GM12878 (cell line): Measurements from ENCODE around the gene QRFP. TPM values are rescaled to one million over a fixed set of nuclear protein-coding genes. Genes with fewer than 3 reads are reported as not detected.
A peak's percentile ranks its signal among the peaks of the same experiment; 100 is the strongest.

Experiments
- ATAC-seq: fragments of 200-7000 bp; cut with Tn5 transposase; 3 replicates; pipeline ENCODE4 v1.9.1; 2020; ENCODE audit warnings: mild to moderate bottlenecking, moderate library complexity
- BruUV-seq: library from RNA; stranded (reverse); fragments of 400-500 nt; replicated peaks from 2 replicates; lab custom pipeline; 2021; lab: Mats Ljungman, UMichigan
- CTCF ChIA-PET: fragments of 300-600 bp; sonication (Branson Sonifier 250); formaldehyde crosslinking; extraction: SDS; loops from one replicate; lab custom pipeline; 2021; ENCODE audit warnings: inconsistent platforms; lab: Yijun Ruan, JAX
- POLR2A ChIA-PET: fragments of 350-600 bp; formaldehyde crosslinking; extraction: SDS; loops from one replicate; lab custom pipeline; 2021; ENCODE audit warnings: inconsistent platforms; lab: Charles Lee
- RAD21 ChIA-PET: fragments of 300-600 bp; sonication (Branson Sonifier 250); formaldehyde crosslinking; loops from one replicate; lab custom pipeline; 2023; ENCODE audit warnings: antibody characterized with exemption; ENCODE audit not compliant: unreplicated experiment; lab: Charles Lee
- SMC1A ChIA-PET: fragments of 300-600 bp; sonication (Branson Sonifier 250); formaldehyde crosslinking; loops from one replicate; lab custom pipeline; 2023; ENCODE audit not compliant: unreplicated experiment, uncharacterized antibody; lab: Charles Lee
- DNase-seq: peaks from one replicate; pipeline ENCODE4 v3.0.0-alpha.2; 2011; ENCODE audit warnings: low read depth, low spot score
- FAIRE-seq: peaks from 3 replicates; lab custom pipeline; 2011; peaks lifted over from hg19 to GRCh38; lab: Jason Lieb, UNC
- H2AFZ ChIP-seq: 2 replicates; pipeline ENCODE4 v1.6.0; 2011; ENCODE audit warnings: low read depth, low read length, control low read depth; ENCODE audit not compliant: control insufficient read depth
- H3K27ac ChIP-seq: 2 replicates; pipeline ENCODE4 v1.5.1; 2011; ENCODE audit warnings: control low read depth; ENCODE audit not compliant: control insufficient read depth, insufficient read depth
- H3K27me3 ChIP-seq, 2 experiments: replicated peaks in 1 of 2; 2 replicates each; pipeline versions ENCODE4 v1.6.0 to v1.6.1; 2011; ENCODE audit warnings: low read length in 1 of 2; ENCODE audit not compliant: control insufficient read depth in 2 of 2, insufficient read depth in 2 of 2
- H3K36me3 ChIP-seq, 2 experiments: 2 replicates each; pipeline ENCODE4 v1.5.1; 2011; ENCODE audit warnings: low read length in 1 of 2; ENCODE audit not compliant: control insufficient read depth in 2 of 2, insufficient read depth in 2 of 2
- H3K4me1 ChIP-seq: 2 replicates; pipeline ENCODE4 v1.6.1; 2011; ENCODE audit warnings: mild to moderate bottlenecking, low read length, moderate library complexity, mixed read lengths; ENCODE audit not compliant: control insufficient read depth, insufficient read depth
- H3K4me2 ChIP-seq: 2 replicates; pipeline ENCODE4 v1.6.0; 2011; ENCODE audit warnings: control low read depth; ENCODE audit not compliant: control insufficient read depth, insufficient read depth
- H3K4me3 ChIP-seq: fragments of 200-600 bp; sonication (generic); 2 replicates; pipeline ENCODE4 v1.5.1; 2016
- H3K79me2 ChIP-seq: 2 replicates; pipeline ENCODE4 v1.6.0; 2011; ENCODE audit warnings: low read length; ENCODE audit not compliant: control insufficient read depth, insufficient read depth
- H3K9ac ChIP-seq: 2 replicates; pipeline ENCODE4 v1.8.0; 2011; ENCODE audit warnings: low read length, control low read depth, mixed read lengths; ENCODE audit not compliant: control insufficient read depth, insufficient read depth
- H3K9me3 ChIP-seq: replicated peaks from 3 replicates; pipeline ENCODE4 v1.5.1; 2011; ENCODE audit warnings: mild to moderate bottlenecking, low read length; ENCODE audit not compliant: control insufficient read depth, insufficient read depth
- H4K20me1 ChIP-seq: 2 replicates; pipeline ENCODE4 v1.6.0; 2011; ENCODE audit not compliant: control insufficient read depth, insufficient read depth
- BMI1 ChIP-seq: fragments of 450-650 bp; IDR thresholded peaks from 2 replicates; pipeline ENCODE4 v1.6.1; 2016; ENCODE audit warnings: mild to moderate bottlenecking, moderate library complexity, borderline replicate concordance
- CHD4 ChIP-seq: fragments of 200-600 bp; sonication (generic); IDR thresholded peaks from 2 replicates; pipeline ENCODE4 v1.6.1; 2016; ENCODE audit warnings: mild to moderate bottlenecking
- CREB1 ChIP-seq: IDR thresholded peaks from 2 replicates; pipeline ENCODE4 v1.6.1; 2012; ENCODE audit warnings: low read depth, mild to moderate bottlenecking, inconsistent platforms
- EED ChIP-seq: sonication (generic); IDR thresholded peaks from 2 replicates; pipeline ENCODE4 v1.6.1; 2016; ENCODE audit warnings: antibody characterized with exemption, low read depth
- POLR2A ChIP-seq: IDR thresholded peaks from 2 replicates; pipeline ENCODE4 v1.6.1; 2011; ENCODE audit warnings: low read depth, mild to moderate bottlenecking, low read length
- RAD21 ChIP-seq: IDR thresholded peaks from 2 replicates; pipeline ENCODE4 v1.6.1; 2011; ENCODE audit warnings: mild to moderate bottlenecking, low read depth, low read length, moderate library complexity; ENCODE audit not compliant: insufficient read depth
- SMC3 ChIP-seq: IDR thresholded peaks from 2 replicates; pipeline ENCODE4 v1.6.1; 2011; ENCODE audit warnings: low read length, improper control_type of control experiment, borderline replicate concordance
- ZBED1 ChIP-seq: IDR thresholded peaks from 2 replicates; pipeline ENCODE4 v1.6.1; 2016; ENCODE audit warnings: borderline replicate concordance
- WGBS: methylation state at CpG from one replicate; pipeline ENCODE4 v1.1.6; 2016; ENCODE audit warnings: low lambda C conversion rate; ENCODE audit not compliant: insufficient replicate concordance, insufficient coverage; ENCODE audit errors: missing lambda C conversion rate; 5-methylcytosine and 5-hydroxymethylcytosine counted together
- in situ Hi-C: fragments of 300-500 bp; cut with MboI; formaldehyde crosslinking; loops from 9 replicates; pipeline ENCODE4 v1.14.3; 2018; ENCODE audit warnings: mixed read lengths
- intact Hi-C: fragments of 100-400 bp; cut with micrococcal nuclease; formaldehyde crosslinking; loops from one replicate; pipeline ENCODE4 v1.14.2; 2022; ENCODE audit not compliant: unreplicated experiment
- polyA plus RNA-seq, 11 experiments: library from polyadenylated mRNA; depleted of rRNA in 4 of 11; unstranded in 6 of 11; stranded (reverse) in 5 of 11; fragments of >200 nt; fragmentation: Nextera tagmentation in 4 of 11; fragmentation: Illumina TruSeq in 1 of 11; extraction: Ambion mirVana in 4 of 11; extraction: Trizol in 1 of 11; gene quantifications; 1 replicate in 1 of 11; 2 replicates in 10 of 11; pipeline versions ENCODE4 v1.2.1 to v1.2.3, GENCODE V29; 2011 to 2016; ENCODE audit warnings: inconsistent platforms in 2 of 11, missing spikeins in 2 of 11, low read depth in 1 of 11
- total RNA-seq, 4 experiments: library from RNA; depleted of rRNA in 3 of 4; stranded (reverse); fragments of >200 nt in 3 of 4; fragmentation: Illumina TruSeq in 1 of 4; extraction: Trizol in 1 of 4; gene quantifications; 2 replicates each; pipeline versions ENCODE4 v1.2.1 to v1.2.3, GENCODE V29; 2013 to 2021
- TF ChIP-seq, protein P1 (sequence below), 3 experiments: IDR thresholded peaks in 2 of 3; conservative IDR thresholded peaks in 1 of 3; 2 replicates each; pipeline ENCODE4 v1.5.1; 2011; ENCODE audit warnings: low read depth in 3 of 3, low read length in 3 of 3, mild to moderate bottlenecking in 3 of 3, control low read depth in 2 of 3, moderate library complexity in 2 of 3, inconsistent platforms in 1 of 3, mixed read lengths in 1 of 3; ENCODE audit not compliant: control insufficient read depth in 2 of 3, insufficient read depth in 1 of 3; ENCODE audit errors: extremely low read depth in 1 of 3
- TF ChIP-seq, protein P2 (sequence below): fragments of 450-650 bp; IDR thresholded peaks from 2 replicates; pipeline ENCODE4 v1.6.1; 2017; ENCODE audit warnings: borderline replicate concordance

The QRFP gene
- total and polyA plus RNA-seq, 10 of the 15 experiments (the other 5 are each of a cell fraction or from before 2014, with no cell fraction given), result not detected

DNA sequence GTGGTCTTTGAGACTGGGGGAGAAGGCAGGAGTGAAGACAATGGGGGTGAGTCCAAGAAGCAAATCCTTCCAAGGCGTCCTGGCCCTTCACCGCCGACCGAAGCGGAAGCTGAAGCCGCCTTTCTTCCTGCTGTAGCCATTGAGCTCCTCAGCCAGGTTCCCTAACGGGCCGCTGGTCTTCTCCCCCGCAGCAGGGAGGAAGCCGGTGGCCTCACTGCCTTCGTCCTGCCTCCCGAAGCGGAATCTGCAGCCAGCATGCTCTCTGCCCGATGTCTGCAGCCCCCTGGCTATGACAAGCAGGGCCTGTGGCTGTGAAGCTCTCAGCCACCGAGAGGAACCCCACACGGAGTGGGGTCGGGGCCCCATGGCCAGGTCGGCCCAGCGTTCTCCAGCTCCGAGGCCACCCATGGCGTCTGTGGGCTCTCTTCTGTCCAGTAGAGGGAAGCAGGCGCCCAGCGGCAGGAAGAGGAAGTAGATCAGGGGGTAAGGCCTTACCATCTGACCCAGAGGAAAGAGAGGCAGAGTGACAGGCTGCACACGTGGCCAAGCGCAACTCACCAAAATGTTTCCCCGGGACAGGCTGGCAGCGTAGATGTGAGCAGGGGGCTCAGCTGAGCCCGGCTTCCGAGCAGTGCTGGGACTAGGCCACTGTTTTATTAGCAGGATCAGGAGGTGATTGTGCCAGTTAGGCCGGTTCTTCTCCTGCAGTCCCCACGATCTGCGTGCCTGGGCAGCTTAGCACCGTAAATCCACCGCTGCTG lies 3.1 kb downstream of the QRFP start:
- FAIRE-seq (no peak), ATAC-seq (peak; percentile 56), DNase-seq (no peak)
- no peaks in the 10 kb centered on the region for H3K4me1 ChIP-seq
- no peaks in the 10 kb centered on the region for H3K9me3 ChIP-seq
- H3K4me2 ChIP-seq, result no peak overlapping the region
- H4K20me1 ChIP-seq, result no peaks in the 10 kb centered on the region
- in situ Hi-C loops, result no loop called here
- WGBS, result 84% methylated on average over 34 of the region's 34 CpGs
- no peaks in the 10 kb centered on the region for H3K27me3 ChIP-seq
- intact Hi-C loops, result no loop called here
- ChIA-PET CTCF (interaction anchor here (1.1 kb wide), 1 partner anchor 12 kb away, joined by 3 read pairs; no protein-coding TSS in a partner anchor), POLR2A (no interaction called here), RAD21 (no interaction called here), SMC1A (no interaction called here)
- BruUV-seq, result no TSS peak
- no peaks in the 10 kb centered on the region for H3K79me2 ChIP-seq
- no peak overlapping the region for H3K9ac ChIP-seq
- peaks cover 2% of the 10 kb centered on the region in 2 experiments; a peak in 3 of 4 replicates for H3K36me3 ChIP-seq
- no peak overlapping the region for H3K27ac ChIP-seq
- no peak overlapping the region for H2AFZ ChIP-seq
- no peak overlapping the region for H3K4me3 ChIP-seq
- peak; percentile 40; the same call in 1 of the 2 replicates for TF ChIP-seq POLR2A
- TF ChIP-seq, protein P1, sequence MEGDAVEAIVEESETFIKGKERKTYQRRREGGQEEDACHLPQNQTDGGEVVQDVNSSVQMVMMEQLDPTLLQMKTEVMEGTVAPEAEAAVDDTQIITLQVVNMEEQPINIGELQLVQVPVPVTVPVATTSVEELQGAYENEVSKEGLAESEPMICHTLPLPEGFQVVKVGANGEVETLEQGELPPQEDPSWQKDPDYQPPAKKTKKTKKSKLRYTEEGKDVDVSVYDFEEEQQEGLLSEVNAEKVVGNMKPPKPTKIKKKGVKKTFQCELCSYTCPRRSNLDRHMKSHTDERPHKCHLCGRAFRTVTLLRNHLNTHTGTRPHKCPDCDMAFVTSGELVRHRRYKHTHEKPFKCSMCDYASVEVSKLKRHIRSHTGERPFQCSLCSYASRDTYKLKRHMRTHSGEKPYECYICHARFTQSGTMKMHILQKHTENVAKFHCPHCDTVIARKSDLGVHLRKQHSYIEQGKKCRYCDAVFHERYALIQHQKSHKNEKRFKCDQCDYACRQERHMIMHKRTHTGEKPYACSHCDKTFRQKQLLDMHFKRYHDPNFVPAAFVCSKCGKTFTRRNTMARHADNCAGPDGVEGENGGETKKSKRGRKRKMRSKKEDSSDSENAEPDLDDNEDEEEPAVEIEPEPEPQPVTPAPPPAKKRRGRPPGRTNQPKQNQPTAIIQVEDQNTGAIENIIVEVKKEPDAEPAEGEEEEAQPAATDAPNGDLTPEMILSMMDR (IDR thresholded peaks at IDR 0.05 in 2 of 3, conservative IDR thresholded peaks at IDR 0.05 in 1 of 3; ENCODE audit: control insufficient read depth in 2 of 3, extremely low read depth in 1 of 3, insufficient read depth in 1 of 3, low read depth in 3 of 3, low read length in 3 of 3), result peak; percentile 9 to 17 (median 15); a peak in 3 of 6 replicates
- TF ChIP-seq EED, result no peak
- no peak for TF ChIP-seq BMI1
- TF ChIP-seq RAD21, result 0 out of 2 replicates have a peak, but pooled peaks have one; percentile 13
- TF ChIP-seq CHD4, result no peak
- 0 out of 2 replicates have a peak, but pooled peaks have one; percentile 7 for TF ChIP-seq SMC3
- no peak for TF ChIP-seq ZBED1
- TF ChIP-seq, protein P2, sequence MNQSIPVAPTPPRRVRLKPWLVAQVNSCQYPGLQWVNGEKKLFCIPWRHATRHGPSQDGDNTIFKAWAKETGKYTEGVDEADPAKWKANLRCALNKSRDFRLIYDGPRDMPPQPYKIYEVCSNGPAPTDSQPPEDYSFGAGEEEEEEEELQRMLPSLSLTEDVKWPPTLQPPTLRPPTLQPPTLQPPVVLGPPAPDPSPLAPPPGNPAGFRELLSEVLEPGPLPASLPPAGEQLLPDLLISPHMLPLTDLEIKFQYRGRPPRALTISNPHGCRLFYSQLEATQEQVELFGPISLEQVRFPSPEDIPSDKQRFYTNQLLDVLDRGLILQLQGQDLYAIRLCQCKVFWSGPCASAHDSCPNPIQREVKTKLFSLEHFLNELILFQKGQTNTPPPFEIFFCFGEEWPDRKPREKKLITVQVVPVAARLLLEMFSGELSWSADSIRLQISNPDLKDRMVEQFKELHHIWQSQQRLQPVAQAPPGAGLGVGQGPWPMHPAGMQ, result no peak
- no peak for TF ChIP-seq CREB1
